ENCODE data around the gene ZNF177. TPM values are rescaled to one million over a fixed set of nuclear protein-coding genes. Genes with fewer than 3 reads are reported as not detected.

Gene ZNF177
- total RNA-seq, 1 donor from 2014 or later = 20.9 TPM

Other genes starting within 250 kb of the ZNF177 start
- gene OR7G1, start 247.2 kb upstream of the ZNF177 start, total RNA-seq (ENCODE audit: low replicate concordance) = not detected in 2 replicates
- gene OR7G3, start 236.1 kb upstream of the ZNF177 start, total RNA-seq (ENCODE audit: low replicate concordance) = not detected in 2 replicates
- gene ZNF317, start 222.6 kb upstream of the ZNF177 start, total RNA-seq (ENCODE audit: low replicate concordance) = 19.6 and 23.0 TPM in 2 replicates
- 1.4 and 1.5 TPM in 2 replicates for gene OR7D2, start 184.0 kb upstream of the ZNF177 start, total RNA-seq (ENCODE audit: low replicate concordance)
- not detected in 2 replicates for gene OR7D4, start 143.4 kb upstream of the ZNF177 start, total RNA-seq (ENCODE audit: low replicate concordance)
- not detected in 2 replicates for gene OR7E24, start 112.1 kb upstream of the ZNF177 start, total RNA-seq (ENCODE audit: low replicate concordance)
- gene ZNF699, start 53.2 kb upstream of the ZNF177 start, total RNA-seq (ENCODE audit: low replicate concordance) = 12.9 and 21.6 TPM in 2 replicates
- 41.6 and 79.8 TPM in 2 replicates for gene ZNF559, start 38.8 kb upstream of the ZNF177 start, total RNA-seq (ENCODE audit: low replicate concordance)
- 35.1 and 46.2 TPM in 2 replicates for gene ZNF266, start 72.6 kb downstream of the ZNF177 start, total RNA-seq (ENCODE audit: low replicate concordance)
- gene ZNF560, start 135.6 kb downstream of the ZNF177 start, total RNA-seq (ENCODE audit: low replicate concordance) = not detected in 2 replicates
- gene ZNF426, start 175.6 kb downstream of the ZNF177 start, total RNA-seq (ENCODE audit: low replicate concordance) = 29.6 and 32.6 TPM in 2 replicates
- gene ZNF121, start 221.5 kb downstream of the ZNF177 start, total RNA-seq (ENCODE audit: low replicate concordance) = 134 and 178 TPM in 2 replicates

Data from neural progenitor cell (in vitro differentiated cells).